HepG2 (cell line): ENCODE measurements around the gene BCAS4. TPM values are rescaled to one million over a fixed set of nuclear protein-coding genes. Genes with fewer than 3 reads are reported as not detected.

Source experiments
- GATAD1 ChIP-seq: IDR thresholded peaks from 2 replicates; pipeline ENCODE4 v1.6.1; 2016; ENCODE audit warnings: missing genetic modification reagents, missing compliant biosample characterization
- HNF4A ChIP-seq: sonication (generic); formaldehyde crosslinking; IDR thresholded peaks from 2 replicates; pipeline ENCODE4 v1.4.0; 2020; ENCODE audit warnings: missing genetic modification reagents
- JDP2 ChIP-seq: sonication (generic); formaldehyde crosslinking; IDR thresholded peaks from 2 replicates; pipeline ENCODE4 v1.8.1; 2022; ENCODE audit warnings: missing genetic modification reagents, borderline replicate concordance
- PHF8 ChIP-seq: sonication (generic); formaldehyde crosslinking; IDR thresholded peaks from 2 replicates; pipeline ENCODE4 v1.5.0; 2020; ENCODE audit warnings: missing genetic modification reagents
- PITX1 ChIP-seq: sonication (generic); formaldehyde crosslinking; IDR thresholded peaks from 2 replicates; pipeline ENCODE4 v1.5.1; 2020; ENCODE audit warnings: mild to moderate bottlenecking, missing genetic modification reagents
- TP53 ChIP-seq: sonication (generic); formaldehyde crosslinking; conservative IDR thresholded peaks from 2 replicates; pipeline ENCODE4 v1.4.0; 2020; ENCODE audit warnings: missing genetic modification reagents
- TRAFD1 ChIP-seq: sonication (generic); formaldehyde crosslinking; IDR thresholded peaks from 2 replicates; pipeline ENCODE4 v1.5.1; 2020; ENCODE audit warnings: missing genetic modification reagents, mild to moderate bottlenecking, borderline replicate concordance
- ZNF329 ChIP-seq: sonication (generic); formaldehyde crosslinking; IDR thresholded peaks from 2 replicates; pipeline ENCODE4 v1.9.0; 2021; ENCODE audit warnings: low read depth, mild to moderate bottlenecking, missing genetic modification reagents
- ZNF333 ChIP-seq: sonication (generic); formaldehyde crosslinking; IDR thresholded peaks from 2 replicates; pipeline ENCODE4 v1.4.0; 2020; ENCODE audit warnings: mild to moderate bottlenecking, missing genetic modification reagents, borderline replicate concordance
- ZNF501 ChIP-seq: sonication (generic); formaldehyde crosslinking; IDR thresholded peaks from 2 replicates; pipeline ENCODE4 v1.5.1; 2020; ENCODE audit warnings: mild to moderate bottlenecking, moderate library complexity, missing genetic modification reagents
- ZNF546 ChIP-seq: sonication (generic); formaldehyde crosslinking; conservative IDR thresholded peaks from 2 replicates; pipeline ENCODE4 v1.8.1; 2023; ENCODE audit warnings: mild to moderate bottlenecking, missing genetic modification reagents
- ZNF639 ChIP-seq: conservative IDR thresholded peaks from 2 replicates; pipeline ENCODE4 v1.6.1; 2018; ENCODE audit warnings: missing genetic modification reagents
- ZNF713 ChIP-seq: sonication (generic); formaldehyde crosslinking; IDR thresholded peaks from 2 replicates; pipeline ENCODE4 v1.4.0; 2020; ENCODE audit warnings: mild to moderate bottlenecking, missing genetic modification reagents
- ZSCAN9 ChIP-seq: IDR thresholded peaks from 2 replicates; pipeline ENCODE4 v1.6.1; 2016; ENCODE audit warnings: borderline replicate concordance
- polyA plus RNA-seq, 8 experiments: library from polyadenylated mRNA; depleted of rRNA in 3 of 8; stranded (reverse) in 7 of 8; unstranded in 1 of 8; fragments of >200 nt; fragmentation: Illumina TruSeq in 4 of 8; extraction: Trizol in 4 of 8; gene quantifications; 2 replicates each; pipeline versions ENCODE4 v1.2.1 to v1.2.3, GENCODE V29; 2011 to 2016; ENCODE audit warnings: low read depth in 4 of 8, missing spikeins in 1 of 8, mixed read lengths in 1 of 8; ENCODE audit not compliant: insufficient read depth in 1 of 8
- total RNA-seq, 5 experiments: library from RNA; depleted of rRNA; stranded (reverse); fragments of >200 nt; fragmentation: Illumina TruSeq; extraction: Trizol; gene quantifications; 2 replicates each; pipeline ENCODE4 v1.2.3, GENCODE V29; 2016; ENCODE audit warnings: low read depth in 1 of 5
- TF ChIP-seq, protein P1 (sequence below): sonication (generic); formaldehyde crosslinking; IDR thresholded peaks from 2 replicates; pipeline ENCODE4 v1.4.0; 2020; ENCODE audit warnings: mild to moderate bottlenecking, missing genetic modification reagents
- TF ChIP-seq, protein P2 (sequence below): IDR thresholded peaks from 2 replicates; pipeline ENCODE4 v1.6.1; 2016; ENCODE audit warnings: missing biosample characterization, missing genetic modification reagents, low read depth

Gene BCAS4
- total and polyA plus RNA-seq, 2 of the 13 experiments (the other 11 are each of a cell fraction or from before 2014, with no cell fraction given): 7.2 to 8.0 TPM

- TF ChIP-seq TRAFD1 (CRISPR knock-in tag) (0 out of 2 replicates have a peak, but pooled peaks have one; percentile 90), ZNF333 (CRISPR knock-in tag) (no peak; the same call in 1 of the 2 replicates), ZSCAN9 (no peak), TP53 (CRISPR knock-in tag) (no peak), ZNF639 (CRISPR knock-in tag) (peak; percentile 55; the same call in 1 of the 2 replicates), ZNF329 (CRISPR knock-in tag) (0 out of 2 replicates have a peak, but pooled peaks have one; percentile 43), JDP2 (CRISPR knock-in tag) (no peak), ZNF713 (CRISPR knock-in tag) (no peak), PITX1 (CRISPR knock-in tag) (no peak), ZNF546 (CRISPR knock-in tag) (peak; percentile 95), HNF4A (no peak; the same call in 1 of the 2 replicates), ZNF501 (CRISPR knock-in tag) (0 out of 2 replicates have a peak, but pooled peaks have one; percentile 34), GATAD1 (CRISPR knock-in tag) (peak; percentile 12; the same call in 1 of the 2 replicates), PHF8 (CRISPR knock-in tag) (peak; percentile 88)
- TF ChIP-seq, protein P1, sequence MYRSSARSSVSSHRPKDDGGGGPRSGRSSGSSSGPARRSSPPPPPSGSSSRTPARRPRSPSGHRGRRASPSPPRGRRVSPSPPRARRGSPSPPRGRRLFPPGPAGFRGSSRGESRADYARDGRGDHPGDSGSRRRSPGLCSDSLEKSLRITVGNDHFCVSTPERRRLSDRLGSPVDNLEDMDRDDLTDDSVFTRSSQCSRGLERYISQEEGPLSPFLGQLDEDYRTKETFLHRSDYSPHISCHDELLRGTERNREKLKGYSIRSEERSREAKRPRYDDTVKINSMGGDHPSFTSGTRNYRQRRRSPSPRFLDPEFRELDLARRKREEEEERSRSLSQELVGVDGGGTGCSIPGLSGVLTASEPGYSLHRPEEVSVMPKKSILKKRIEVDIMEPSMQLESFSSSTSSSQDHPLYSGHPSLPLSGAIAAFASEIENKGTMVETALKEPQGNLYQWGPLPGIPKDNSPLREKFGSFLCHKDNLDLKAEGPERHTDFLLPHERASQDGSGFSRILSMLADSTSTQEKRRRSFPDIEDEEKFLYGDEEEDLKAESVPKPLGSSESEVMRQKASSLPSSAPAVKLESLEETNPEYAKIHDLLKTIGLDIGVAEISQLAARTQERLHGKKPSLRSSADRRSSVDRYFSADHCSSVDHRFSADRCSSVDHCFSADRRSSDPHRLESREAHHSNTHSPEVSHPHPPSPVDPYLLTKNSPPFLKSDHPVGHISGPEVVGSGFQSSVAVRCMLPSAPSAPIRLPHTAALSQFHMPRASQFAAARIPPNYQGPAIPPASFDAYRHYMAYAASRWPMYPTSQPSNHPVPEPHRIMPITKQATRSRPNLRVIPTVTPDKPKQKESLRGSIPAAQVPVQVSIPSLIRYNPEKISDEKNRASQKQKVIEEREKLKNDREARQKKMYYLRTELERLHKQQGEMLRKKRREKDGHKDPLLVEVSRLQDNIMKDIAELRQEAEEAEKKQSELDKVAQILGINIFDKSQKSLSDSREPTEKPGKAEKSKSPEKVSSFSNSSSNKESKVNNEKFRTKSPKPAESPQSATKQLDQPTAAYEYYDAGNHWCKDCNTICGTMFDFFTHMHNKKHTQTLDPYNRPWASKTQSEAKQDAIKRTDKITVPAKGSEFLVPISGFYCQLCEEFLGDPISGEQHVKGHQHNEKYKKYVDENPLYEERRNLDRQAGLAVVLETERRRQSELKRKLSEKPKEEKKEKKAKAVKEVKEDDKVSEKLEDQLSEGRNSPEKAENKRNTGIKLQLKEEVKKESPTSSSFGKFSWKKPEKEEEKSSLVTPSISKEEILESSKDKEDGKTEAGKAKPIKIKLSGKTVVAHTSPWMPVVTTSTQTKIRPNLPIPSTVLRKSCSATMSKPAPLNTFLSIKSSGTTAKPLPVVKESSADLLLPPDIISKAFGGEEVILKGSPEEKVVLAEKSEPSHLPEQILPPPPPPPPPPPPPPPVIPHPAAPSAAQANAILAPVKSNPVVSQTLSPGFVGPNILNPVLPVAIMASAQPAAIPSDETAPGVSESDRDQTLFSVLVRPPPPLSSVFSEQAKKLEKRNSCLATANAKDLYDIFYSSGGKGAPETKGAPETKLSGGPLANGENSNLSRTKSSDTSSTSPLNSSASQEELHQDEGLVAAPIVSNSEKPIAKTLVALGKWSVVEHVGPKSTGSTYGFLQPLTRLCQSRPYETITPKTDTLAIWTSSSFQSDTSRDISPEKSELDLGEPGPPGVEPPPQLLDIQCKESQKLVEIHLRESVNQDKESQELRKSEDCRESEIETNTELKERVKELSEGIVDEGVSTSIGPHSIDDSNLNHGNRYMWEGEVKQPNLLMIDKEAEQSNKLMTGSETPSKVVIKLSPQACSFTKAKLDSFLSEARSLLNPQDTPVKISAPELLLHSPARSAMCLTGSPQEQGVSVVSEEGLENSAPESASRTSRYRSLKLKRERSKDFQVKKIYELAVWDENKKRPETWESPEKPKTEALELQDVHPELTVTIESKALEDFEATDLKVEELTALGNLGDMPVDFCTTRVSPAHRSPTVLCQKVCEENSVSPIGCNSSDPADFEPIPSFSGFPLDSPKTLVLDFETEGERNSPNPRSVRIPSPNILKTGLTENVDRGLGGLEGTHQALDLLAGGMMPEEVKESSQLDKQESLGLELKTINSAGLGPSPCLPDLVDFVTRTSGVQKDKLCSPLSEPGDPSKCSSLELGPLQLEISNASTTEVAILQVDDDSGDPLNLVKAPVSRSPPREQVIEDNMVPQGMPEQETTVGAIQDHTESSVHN (CRISPR knock-in tag): 0 out of 2 replicates have a peak, but pooled peaks have one; percentile 59
- TF ChIP-seq, protein P2, sequence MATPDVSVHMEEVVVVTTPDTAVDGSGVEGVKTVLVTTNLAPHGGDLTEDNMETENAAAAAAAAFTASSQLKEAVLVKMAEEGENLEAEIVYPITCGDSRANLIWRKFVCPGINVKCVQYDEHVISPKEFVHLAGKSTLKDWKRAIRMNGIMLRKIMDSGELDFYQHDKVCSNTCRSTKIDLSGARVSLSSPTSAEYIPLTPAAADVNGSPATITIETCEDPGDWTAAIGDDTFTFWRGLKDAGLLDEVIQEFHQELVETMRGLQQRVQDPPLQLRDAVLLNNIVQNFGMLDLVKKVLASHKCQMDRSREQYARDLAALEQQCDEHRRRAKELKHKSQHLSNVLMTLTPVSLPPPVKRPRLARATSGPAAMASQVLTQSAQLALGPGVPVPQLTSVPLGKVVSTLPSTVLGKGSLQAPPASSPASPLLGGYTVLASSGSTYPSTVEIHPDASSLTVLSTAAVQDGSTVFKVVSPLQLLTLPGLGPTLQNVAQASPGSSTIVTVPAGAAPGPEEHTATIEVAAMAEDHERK (CRISPR knock-in tag): no peak
Measured at GRCh38 chr20:50794846-50795634, at the start of gene BCAS4 (continued).
